Measurements from ENCODE around the gene KPNA6. TPM values are rescaled to one million over a fixed set of nuclear protein-coding genes. Genes with fewer than 3 reads are reported as not detected.

Gene KPNA6
- polyA plus RNA-seq, 1 donor from 2014 or later = 17.3 TPM

DNA sequence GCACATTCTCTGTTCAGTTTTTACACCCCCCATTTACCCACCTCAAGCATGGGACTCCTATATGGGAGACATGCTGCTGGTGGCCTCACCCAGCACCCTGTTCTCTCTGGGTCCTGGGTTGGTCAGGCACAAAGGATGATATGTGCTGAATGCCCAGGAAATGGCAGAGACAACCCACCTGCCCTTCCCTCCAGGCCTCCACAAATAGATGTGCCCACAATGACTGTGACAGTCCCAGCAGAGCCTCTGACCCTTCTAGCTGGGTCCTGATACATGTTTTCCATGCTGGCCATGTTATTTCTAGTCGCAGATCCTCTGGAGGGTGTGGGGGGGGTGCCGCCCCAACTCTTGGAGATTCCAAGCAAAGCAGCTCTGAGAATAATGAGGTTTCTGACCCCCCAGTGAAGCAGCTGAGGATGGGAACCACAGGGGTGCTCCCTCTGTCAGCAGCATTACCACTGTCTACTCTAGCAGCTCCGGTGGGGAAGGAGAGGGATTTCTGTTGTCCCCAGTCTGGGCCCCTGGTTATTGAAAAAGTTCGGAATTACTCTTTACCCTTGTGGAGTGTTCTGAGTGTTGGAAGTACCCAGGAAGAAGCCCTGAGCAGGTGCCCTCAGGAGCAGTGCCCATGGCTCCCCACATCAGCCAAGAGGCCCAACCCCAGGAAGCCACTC lies 91.3 kb downstream of the KPNA6 start:
- Histone ChIP-seq H3F3A (ENCODE audit: insufficient read depth, low read length, poor library complexity, severe bottlenecking) (no peaks in the 10 kb centered on the region), H3K79me2 (replicated peaks; ENCODE audit: insufficient read depth, low read length) (no peaks in the 10 kb centered on the region), H3K9me3 (ENCODE audit: low read length) (no peaks in the 10 kb centered on the region), H3K27ac (ENCODE audit: low read length) (peak overlapping the region; percentile 98), H3K27me3 (ENCODE audit: insufficient read depth, low read depth, low read length) (no peaks in the 10 kb centered on the region), H3K36me3 (ENCODE audit: insufficient read depth, low read length) (no peaks in the 10 kb centered on the region), H3K4me2 (ENCODE audit: low read length) (peak overlapping the region; percentile 93), H2AFZ (ENCODE audit: low read depth, low read length) (no peak overlapping the region), H3K9me2 (ENCODE audit: insufficient read depth, low read length) (no peaks in the 10 kb centered on the region), H3K4me3 (ENCODE audit: low read length) (peak overlapping the region; percentile 86), H4K20me1 (ENCODE audit: insufficient read depth) (no peaks in the 10 kb centered on the region), H3K9ac (ENCODE audit: low read length) (peak overlapping the region; percentile 94)
- TF ChIP-seq, protein P1, sequence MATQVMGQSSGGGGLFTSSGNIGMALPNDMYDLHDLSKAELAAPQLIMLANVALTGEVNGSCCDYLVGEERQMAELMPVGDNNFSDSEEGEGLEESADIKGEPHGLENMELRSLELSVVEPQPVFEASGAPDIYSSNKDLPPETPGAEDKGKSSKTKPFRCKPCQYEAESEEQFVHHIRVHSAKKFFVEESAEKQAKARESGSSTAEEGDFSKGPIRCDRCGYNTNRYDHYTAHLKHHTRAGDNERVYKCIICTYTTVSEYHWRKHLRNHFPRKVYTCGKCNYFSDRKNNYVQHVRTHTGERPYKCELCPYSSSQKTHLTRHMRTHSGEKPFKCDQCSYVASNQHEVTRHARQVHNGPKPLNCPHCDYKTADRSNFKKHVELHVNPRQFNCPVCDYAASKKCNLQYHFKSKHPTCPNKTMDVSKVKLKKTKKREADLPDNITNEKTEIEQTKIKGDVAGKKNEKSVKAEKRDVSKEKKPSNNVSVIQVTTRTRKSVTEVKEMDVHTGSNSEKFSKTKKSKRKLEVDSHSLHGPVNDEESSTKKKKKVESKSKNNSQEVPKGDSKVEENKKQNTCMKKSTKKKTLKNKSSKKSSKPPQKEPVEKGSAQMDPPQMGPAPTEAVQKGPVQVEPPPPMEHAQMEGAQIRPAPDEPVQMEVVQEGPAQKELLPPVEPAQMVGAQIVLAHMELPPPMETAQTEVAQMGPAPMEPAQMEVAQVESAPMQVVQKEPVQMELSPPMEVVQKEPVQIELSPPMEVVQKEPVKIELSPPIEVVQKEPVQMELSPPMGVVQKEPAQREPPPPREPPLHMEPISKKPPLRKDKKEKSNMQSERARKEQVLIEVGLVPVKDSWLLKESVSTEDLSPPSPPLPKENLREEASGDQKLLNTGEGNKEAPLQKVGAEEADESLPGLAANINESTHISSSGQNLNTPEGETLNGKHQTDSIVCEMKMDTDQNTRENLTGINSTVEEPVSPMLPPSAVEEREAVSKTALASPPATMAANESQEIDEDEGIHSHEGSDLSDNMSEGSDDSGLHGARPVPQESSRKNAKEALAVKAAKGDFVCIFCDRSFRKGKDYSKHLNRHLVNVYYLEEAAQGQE (IDR thresholded peaks at IDR 0.05; ENCODE audit: borderline replicate concordance) = no peak
- TF ChIP-seq POLR2AphosphoS5 (IDR thresholded peaks at IDR 0.05) (no peak), EZH2 (IDR thresholded peaks at IDR 0.05; ENCODE audit: borderline replicate concordance, insufficient read depth, low read length, poor library complexity, severe bottlenecking) (no peak), MXI1 (conservative IDR thresholded peaks at IDR 0.05; ENCODE audit: poor library complexity, severe bottlenecking) (no peak), RAD21 (conservative IDR thresholded peaks at IDR 0.05) (no peak), SMC3 (conservative IDR thresholded peaks at IDR 0.05; ENCODE audit: poor library complexity) (no peak), TAF1 (IDR thresholded peaks at IDR 0.05; ENCODE audit: low read depth) (no peak), EP300 (conservative IDR thresholded peaks at IDR 0.05; ENCODE audit: poor library complexity, severe bottlenecking) (no peak)
- TF ChIP-seq, protein P2, sequence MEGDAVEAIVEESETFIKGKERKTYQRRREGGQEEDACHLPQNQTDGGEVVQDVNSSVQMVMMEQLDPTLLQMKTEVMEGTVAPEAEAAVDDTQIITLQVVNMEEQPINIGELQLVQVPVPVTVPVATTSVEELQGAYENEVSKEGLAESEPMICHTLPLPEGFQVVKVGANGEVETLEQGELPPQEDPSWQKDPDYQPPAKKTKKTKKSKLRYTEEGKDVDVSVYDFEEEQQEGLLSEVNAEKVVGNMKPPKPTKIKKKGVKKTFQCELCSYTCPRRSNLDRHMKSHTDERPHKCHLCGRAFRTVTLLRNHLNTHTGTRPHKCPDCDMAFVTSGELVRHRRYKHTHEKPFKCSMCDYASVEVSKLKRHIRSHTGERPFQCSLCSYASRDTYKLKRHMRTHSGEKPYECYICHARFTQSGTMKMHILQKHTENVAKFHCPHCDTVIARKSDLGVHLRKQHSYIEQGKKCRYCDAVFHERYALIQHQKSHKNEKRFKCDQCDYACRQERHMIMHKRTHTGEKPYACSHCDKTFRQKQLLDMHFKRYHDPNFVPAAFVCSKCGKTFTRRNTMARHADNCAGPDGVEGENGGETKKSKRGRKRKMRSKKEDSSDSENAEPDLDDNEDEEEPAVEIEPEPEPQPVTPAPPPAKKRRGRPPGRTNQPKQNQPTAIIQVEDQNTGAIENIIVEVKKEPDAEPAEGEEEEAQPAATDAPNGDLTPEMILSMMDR (IDR thresholded peaks at IDR 0.05; ENCODE audit: poor library complexity, severe bottlenecking) = no peak

DNA sequence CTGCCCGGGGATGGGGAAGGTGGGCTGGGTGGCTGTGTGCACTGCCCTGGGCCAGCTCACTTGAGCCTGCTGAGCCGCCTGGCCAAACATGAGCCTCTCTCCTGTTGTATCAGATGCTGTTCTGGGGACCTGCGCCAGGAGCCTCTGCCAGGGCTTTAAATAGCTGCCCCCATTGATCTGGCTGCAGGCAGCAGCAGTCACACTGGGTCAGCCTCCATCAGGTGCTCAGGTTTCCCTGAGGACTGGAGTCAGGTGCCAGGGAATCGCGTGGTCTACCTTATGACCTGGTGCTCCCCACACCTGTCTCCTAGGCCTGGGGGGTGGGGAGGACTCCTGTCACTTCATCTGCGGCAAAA lies 91.8 kb downstream of the KPNA6 start:
- Histone ChIP-seq H3K36me3 (ENCODE audit: insufficient read depth, low read length) (no peaks in the 10 kb centered on the region), H3K9ac (ENCODE audit: low read length) (peak overlapping the region; percentile 94), H2AFZ (ENCODE audit: low read depth, low read length) (peak overlapping the region; percentile 35), H3K9me2 (ENCODE audit: insufficient read depth, low read length) (no peaks in the 10 kb centered on the region), H3K27ac (ENCODE audit: low read length) (peak overlapping the region; percentile 98), H3K4me3 (ENCODE audit: low read length) (peak overlapping the region; percentile 86), H3K9me3 (ENCODE audit: low read length) (no peaks in the 10 kb centered on the region), H4K20me1 (ENCODE audit: insufficient read depth) (no peaks in the 10 kb centered on the region), H3K27me3 (ENCODE audit: insufficient read depth, low read depth, low read length) (no peaks in the 10 kb centered on the region), H3K79me2 (replicated peaks; ENCODE audit: insufficient read depth, low read length) (no peaks in the 10 kb centered on the region), H3K4me2 (ENCODE audit: low read length) (peak overlapping the region; percentile 93), H3F3A (ENCODE audit: insufficient read depth, low read length, poor library complexity, severe bottlenecking) (no peaks in the 10 kb centered on the region)
- TF ChIP-seq TAF1 (IDR thresholded peaks at IDR 0.05; ENCODE audit: low read depth) (no peak), EZH2 (IDR thresholded peaks at IDR 0.05; ENCODE audit: borderline replicate concordance, insufficient read depth, low read length, poor library complexity, severe bottlenecking) (no peak), POLR2AphosphoS5 (IDR thresholded peaks at IDR 0.05) (no peak), EP300 (conservative IDR thresholded peaks at IDR 0.05; ENCODE audit: poor library complexity, severe bottlenecking) (no peak), SMC3 (conservative IDR thresholded peaks at IDR 0.05; ENCODE audit: poor library complexity) (no peak), MXI1 (conservative IDR thresholded peaks at IDR 0.05; ENCODE audit: poor library complexity, severe bottlenecking) (no peak), RAD21 (conservative IDR thresholded peaks at IDR 0.05) (no peak)
- TF ChIP-seq, protein P2 (IDR thresholded peaks at IDR 0.05; ENCODE audit: poor library complexity, severe bottlenecking) = no peak
- TF ChIP-seq, protein P1 (IDR thresholded peaks at IDR 0.05; ENCODE audit: borderline replicate concordance) = no peak

Measured in neural cell (in vitro differentiated cells).